GM12891 (cell line): Measurements from ENCODE around the gene RPA1.

Experiments used
- POLR2A ChIP-seq: IDR thresholded peaks from 2 replicates; pipeline ENCODE4 v1.6.1; 2011; ENCODE audit warnings: low read depth, low read length, control low read depth
- POLR2AphosphoS5 ChIP-seq: IDR thresholded peaks from 2 replicates; pipeline ENCODE4 v1.6.1; 2011; ENCODE audit warnings: low read depth, low read length, control low read depth

GRCh38 chr17:1909985-1910384 lies 80.2 kb downstream of the RPA1 start:
- TF ChIP-seq POLR2A (no peak), POLR2AphosphoS5 (no peak)
